Fibroblast of skin of scalp (primary cell): Measurements from ENCODE around the gene VSTM2B.
A peak's percentile ranks its signal among the peaks of the same experiment; 100 is the strongest.

Experiments
- DNase-seq: peaks from one replicate; pipeline ENCODE4 v3.0.0-alpha.2; 2013

The VSTM2B gene

DNA sequence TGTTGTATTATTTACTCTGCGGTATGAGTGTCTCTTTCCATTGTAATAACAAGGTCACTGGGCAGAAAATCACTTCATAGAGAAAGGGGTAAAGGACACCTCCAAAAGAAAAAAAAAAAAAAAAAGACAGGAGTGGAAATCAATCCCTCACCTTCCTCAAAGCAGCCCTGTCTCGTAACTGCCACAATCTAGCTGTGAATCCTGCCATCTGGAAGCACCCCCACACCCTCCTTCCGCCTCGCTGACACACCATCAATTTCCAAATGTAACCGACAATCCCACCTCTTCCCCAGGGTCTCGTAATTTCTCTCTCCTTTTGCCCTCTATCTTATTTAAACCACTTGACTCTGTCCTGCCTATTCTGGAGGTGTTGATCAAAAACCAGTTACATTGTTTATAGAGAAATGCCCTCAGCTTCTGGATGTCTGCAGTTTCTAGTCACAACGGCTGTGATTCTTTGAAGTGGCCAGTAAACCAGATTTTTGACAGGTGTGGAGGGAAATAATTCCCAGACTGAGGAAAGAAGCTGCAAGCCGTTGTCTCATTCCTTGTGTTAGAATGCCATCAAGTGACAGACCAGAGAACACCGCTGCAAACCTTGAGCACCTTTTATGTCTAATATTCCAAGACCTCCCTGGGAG is 71.2 kb downstream of the VSTM2B start:
- no peak for DNase-seq

DNA sequence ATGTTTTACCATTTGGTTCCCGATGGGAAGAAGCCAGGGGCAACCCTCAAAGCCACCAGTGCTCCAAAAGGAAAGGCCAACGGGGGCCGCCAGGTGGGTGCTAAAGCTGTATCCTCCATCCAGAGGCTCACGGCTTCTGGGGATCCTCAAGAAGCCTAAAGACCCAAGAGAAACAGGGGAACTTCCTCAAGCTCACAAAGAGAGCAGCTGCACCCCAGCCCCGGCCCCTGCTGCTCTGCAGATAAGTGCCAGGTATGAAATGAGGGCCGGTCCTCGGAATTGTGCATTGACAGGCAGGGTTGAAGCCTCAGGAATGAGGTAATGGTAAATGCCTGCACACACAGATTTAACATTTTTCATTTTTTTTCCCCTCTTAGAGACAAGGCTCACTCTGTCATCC is 72.2 kb downstream of the VSTM2B start:
- no peak for DNase-seq

DNA sequence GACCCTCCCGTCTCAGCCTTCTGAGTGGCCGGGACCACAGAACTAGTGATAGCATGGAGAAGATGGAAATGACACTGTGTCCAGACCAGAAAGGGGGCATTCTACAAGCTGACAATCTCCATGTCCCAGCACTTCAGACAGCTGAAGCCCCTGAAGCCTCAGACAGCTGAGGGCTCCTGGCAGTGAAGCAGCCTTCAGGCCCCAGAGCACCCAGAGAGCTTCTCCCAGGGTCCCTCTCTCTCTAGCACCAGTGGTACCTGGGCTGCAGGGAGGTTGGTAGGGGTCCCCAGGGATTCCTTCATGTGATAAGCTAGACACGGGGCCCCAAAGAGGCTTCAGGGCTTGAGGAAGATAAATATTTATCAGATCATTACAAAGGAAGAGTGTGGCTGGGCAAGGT is 72.7 kb downstream of the VSTM2B start:
- DNase-seq: no peak

DNA sequence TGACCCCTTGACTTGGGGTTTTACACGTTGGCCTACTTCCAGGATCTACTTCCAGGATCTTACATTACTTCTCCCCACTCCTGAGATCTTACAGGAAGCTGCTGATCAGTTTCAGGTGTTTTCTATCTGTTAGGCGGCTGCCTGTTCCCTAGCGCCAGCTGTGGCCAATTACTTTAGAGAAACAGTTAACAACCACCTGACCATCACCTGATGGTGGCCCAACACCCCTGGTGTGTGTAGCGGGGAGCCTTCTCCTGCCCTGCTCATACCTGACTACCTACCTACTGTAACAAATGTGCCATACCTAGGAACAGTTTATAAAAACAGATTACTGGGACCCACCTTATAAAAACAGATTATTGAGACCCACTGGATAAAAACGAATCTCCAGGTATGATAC is 77.5 kb downstream of the VSTM2B start:
- DNase-seq: no peak

DNA sequence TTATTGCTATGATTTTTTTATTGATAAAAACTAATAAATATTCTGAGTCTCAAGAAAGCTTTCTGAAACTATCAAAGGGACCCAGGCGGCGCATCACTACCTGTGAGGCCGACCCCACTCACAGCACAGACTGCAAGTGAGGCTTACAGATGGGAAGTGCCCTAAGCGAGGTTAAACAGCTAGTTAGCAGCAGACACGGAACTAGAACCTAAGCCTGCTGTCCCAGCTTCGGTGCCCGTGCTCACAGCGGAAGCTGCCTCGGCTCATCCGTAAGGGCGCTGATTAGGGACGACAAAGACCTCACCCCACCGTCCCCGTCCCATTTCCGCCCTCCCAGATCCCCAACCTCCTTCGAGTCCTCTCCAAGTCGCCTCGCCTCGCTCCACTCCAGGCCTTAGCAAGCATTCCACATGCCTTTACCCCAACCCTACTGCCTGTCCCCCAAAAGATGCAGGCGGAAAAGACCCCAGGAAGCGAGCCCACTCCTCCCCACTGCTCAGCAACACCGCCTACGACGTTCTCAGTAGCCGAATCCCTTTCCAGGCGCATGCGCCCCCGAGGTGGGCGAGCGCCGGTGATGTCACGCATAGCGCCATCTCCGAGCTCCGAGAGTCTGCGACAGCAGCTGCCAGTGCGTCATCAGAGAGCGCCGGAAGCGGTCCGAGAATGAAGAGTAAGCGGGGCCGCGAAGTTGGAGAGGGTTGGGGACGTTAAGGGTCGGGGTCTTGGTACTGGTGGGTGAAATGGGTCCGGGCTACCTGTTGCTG is 80.0 kb downstream of the VSTM2B start, which contains the start of gene POP4:
POP4 (plus strand) TSS at position 631 of the 767 bp plus-strand sequence; CDS start at position 667, 36 bp downstream.
- peak; percentile 96 for DNase-seq

DNA sequence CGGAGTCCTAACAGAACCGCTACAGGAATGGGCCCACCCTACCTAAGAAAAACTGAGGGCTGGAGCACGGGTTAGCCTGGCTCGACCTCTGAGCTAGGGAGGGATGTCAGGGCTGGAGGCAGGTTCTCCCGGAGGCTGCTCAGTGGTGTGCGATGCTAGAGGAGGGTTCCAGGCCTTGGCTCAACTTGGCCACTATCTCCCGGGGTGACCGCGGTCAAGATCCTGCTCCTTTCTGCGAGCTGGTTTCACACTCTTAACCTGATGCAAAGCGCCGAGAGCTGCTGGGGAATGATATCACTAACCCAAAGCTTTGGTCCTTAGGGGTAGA is 80.6 kb downstream of the VSTM2B start:
- no peak for DNase-seq

DNA sequence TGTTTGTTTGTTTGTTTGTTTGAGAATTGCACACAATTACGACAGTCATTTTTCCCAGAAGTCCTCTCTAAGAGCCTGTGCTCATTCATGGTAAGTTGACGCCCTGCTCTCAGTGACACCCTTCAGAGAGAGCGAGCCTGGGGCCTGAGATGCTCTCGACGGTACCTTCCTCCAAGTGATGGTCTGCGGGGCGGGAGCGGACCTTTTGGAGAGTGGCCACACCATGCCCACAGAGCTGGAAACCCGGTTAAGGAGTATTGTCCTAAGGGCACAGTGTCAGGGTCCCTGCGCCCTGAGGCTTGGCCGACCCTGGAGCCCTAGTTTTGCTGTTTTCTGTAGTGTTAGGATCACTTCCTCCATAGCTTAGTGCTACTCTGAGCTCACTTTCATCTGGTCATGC is 83.8 kb downstream of the VSTM2B start:
- DNase-seq: no peak

DNA sequence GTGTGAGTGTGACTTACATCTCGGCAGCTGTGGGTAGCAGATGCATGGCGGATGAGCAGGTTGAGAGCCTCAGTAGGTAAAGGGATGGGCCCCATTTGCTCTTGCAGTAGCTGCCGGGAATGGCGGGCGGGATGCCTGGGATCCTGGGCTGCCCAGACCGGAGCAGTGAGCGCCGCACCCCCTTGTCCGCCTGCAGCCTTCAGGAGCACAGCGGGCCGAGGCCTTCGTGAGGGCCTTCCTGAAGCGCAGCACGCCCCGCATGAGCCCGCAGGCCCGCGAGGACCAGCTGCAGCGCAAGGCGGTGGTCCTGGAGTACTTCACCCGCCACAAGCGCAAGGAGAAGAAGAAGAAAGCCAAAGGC is 84.4 kb downstream of the VSTM2B start:
- DNase-seq: no peak

DNA sequence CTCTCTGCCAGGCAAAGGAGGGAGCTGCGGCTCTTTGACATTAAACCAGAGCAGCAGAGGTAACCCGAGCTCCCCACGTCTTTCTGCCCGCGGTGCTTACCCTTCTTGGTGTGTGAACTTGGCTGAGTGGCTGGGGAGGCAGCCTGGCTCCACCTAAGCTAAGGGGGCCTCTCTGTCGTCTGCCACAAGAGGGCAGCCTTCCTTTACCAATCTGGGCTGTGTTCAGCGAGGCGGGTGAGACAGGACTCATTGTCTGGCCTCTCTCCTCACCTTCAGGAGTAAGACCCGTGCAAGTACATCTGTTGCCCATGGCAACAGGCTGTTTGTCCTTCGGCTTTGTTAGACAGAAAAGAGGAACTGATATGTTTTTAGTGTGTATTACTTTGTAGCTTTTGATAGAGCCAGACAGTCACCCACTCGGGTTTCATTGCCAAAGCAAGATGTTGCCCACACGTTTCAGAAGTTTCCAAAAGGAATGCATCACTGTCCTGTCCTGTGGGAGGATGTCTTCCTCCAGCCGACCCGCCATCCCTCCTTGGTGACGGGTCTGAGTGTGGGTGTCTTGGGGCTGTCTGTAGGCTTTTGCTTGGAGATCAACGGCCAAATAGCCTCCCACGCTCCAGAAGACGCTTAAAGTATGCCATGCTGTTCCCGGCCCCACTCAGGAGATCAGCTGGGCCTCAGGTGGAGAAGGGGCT is 84.9 kb downstream of the VSTM2B start:
- DNase-seq: peak; percentile 79

DNA sequence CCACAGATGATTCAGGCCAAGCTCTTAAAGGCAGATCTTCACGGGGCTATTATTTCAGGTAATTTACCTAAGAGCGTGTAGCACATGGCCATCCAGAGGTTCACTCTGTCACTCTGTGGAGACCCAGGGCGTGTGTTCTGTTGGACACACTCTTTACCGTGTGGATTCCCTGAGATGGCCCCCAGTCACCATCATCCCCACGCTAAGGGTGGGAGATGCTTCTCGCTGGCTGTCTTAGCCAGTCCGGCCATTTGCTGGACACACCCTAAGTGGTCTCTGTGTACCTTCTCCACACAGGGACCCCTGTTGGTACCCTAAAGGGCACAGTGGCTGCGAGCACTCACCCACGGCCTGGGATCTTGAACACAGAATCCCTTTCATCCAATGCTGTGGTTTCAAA is 86.3 kb downstream of the VSTM2B start:
- no peak for DNase-seq

DNA sequence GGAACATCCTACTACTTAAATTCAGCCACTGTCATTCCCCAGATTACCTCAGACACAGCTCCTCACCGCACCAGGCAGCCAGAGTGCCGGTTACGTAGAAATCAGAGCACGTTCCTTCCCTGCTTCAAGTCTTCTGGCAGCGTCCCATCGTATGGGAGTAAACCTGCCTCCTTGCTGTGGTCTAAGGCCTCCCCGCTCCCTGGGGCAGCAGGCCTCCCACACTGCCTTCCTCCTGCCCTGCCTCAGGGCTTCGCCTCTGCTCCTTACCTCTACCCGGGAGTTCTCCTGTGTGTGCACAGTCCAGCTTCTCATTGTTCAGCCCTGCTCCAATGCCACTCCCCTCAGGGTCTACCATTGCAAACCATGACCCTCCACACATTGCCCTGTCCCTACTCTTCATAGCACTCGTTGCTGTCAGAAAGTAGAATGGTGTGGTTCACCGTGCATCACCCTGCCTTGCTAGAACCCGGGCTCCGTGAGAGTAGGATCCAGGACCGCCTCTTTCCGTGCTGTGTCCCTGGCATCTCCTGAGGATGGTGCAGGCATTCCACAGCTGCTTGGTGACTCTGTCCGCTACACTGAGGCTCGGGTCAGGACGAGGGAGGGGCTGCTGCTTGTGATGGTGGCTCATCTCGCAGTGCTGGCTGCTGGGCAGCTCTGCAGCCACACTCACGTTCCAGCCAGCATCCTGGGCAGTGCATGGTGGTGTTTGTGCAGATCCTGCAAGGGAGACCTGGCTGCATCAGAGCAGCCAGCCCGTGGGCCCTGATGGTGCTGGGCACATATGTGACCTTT is 87.2 kb downstream of the VSTM2B start:
- no peak for DNase-seq

DNA sequence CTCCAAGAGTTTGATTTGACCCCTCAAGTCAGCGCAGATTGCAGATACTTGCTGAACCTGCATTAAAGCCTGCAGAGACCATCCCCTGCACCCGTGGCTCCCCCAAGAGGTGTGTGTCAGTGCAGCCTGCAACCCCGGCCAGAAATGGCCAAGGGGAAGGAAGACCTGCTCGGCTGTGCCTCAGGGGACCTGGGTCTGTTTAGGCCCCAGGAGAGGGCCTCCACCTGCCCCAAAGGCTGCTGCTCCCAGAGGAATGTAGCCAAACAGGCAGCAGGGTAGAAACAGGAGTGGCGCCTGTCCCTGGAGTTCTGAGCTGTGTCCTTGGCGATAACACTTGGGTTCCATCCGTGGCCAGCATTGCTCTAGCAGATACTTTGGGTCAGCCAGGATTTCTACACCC is 88.3 kb downstream of the VSTM2B start:
- no peak for DNase-seq
